AG20443 (cell line): ENCODE measurements around the gene CSE1L.
"Not testable (repeated sequence)": the region's sequence is repeated elsewhere in the genome, so short reads cannot be mapped to it uniquely, and the experiment has no call there.

Source experiments
- DNase-seq: peaks from one replicate; pipeline ENCODE4 v3.0.0; 2012; ENCODE audit warnings: low spot score, mixed read lengths

The CSE1L gene

DNA sequence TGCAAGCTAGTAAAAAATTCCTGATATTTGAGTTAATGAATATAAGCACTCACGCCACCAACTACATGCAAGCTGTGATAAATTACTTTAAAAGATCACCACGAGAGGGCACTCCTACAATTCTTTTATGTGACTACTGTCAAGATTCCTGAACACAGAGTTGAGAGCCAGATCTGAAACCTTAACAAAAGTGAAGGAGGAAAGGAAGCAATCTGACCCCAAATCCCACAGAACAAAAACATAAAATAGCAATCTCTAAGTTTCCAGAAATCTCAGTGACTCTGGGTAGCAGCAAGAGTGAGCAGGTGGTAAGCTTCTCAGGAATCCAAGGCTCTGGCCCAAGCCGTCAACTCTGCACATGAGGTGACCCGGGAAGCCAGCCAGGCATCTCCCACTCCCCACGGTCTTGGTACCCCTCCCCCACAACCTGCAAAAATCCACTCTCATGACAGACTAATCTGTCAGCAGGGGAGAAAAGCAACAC is 86.9 kb downstream of the CSE1L start:
- DNase-seq: peak; percentile 75

DNA sequence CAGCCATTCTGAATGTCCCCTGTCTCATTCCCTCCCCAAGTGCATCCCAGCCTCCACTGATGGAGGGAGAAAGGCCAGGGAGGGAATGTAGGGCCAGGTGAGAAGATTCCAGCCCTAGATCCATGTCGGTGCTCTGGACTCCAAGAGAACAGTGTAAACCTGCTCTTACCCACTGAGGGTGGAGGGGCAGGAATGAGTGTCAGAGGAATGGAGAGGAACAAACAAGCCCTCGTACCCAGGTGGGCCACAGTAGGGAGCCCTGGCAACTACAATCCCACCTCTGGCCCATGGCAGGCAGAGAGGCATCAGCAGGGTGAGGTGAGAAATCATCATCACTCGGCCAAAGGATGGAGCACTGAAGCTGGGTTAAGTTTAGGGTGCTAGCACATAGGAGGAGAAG is 87.5 kb downstream of the CSE1L start:
- DNase-seq: no peak

DNA sequence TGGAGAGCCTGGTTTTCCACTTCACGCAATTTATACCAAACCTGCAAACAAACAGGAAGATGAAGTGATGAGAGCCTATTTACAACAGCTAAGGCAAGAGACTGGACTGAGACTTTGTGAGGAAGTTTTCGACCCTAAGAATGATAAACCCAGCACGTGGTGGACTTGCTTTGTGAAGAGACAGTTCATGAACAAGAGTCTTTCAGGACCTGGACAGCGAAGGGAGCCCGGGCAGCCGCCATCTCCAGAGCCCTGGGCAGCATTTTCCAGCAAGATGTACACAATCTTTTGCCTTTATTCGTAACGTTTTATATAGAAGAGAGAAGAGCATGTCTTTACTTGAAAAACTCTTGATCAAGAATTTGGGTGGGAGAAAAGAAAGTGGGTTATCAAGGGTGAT is 88.7 kb downstream of the CSE1L start:
- not testable (repeated sequence) for DNase-seq

DNA sequence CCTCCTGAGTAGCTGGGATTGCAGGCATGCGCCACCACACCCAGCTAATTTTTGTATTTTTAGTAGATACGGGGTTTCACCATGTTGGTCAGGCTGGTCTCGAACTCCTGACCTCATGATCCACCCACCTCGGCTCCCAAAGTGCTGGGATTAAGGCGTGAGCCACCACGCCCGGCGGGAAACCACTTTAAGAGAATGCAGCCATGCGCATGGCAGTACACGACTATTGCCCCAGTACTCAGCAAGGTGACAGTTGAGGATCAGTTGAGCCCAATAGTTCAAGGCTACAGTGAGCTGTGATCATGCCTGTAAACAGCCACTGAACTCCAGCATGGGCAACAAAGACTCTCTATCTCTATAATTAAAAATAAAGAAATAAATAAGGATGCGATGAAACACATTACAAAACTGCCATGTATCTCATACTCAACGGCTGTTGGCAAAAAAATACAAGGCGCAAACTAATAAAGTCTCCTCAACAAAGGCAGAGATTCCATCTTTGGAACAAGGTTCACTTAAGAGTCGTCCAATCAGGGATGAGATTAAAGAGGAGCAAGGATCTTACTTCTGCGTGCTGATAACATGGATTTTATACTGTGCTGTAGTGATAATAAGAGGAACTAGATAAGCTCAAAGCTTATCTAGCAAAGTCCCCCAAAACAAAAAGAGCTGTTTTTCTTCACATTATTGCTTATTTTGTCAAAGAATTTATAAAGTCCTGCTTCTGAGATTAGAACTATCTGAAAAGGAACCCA is 90.9 kb downstream of the CSE1L start:
- DNase-seq: no peak

DNA sequence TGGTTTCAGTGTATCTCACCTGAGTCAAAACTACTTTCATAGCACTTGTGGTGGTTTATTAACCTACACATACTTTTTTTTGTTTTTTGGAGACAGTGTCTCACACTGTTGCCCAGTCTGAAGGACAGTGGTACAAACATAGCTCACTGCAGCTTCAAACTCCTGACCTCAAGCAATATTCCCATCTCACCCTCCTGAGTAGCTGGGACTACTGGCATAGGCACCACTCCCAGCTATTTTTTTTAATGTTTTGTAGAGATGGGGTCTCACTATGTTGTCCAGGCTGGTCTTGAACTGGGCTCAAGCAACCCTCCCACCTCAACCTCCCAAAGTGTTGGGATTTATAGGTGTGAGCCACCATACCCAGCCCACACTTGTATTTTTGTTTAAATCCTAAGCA is 92.3 kb downstream of the CSE1L start:
- DNase-seq: no peak

GRCh38 chr20:49140411-49140810 is 94.3 kb downstream of the CSE1L start:
- DNase-seq: no peak

DNA sequence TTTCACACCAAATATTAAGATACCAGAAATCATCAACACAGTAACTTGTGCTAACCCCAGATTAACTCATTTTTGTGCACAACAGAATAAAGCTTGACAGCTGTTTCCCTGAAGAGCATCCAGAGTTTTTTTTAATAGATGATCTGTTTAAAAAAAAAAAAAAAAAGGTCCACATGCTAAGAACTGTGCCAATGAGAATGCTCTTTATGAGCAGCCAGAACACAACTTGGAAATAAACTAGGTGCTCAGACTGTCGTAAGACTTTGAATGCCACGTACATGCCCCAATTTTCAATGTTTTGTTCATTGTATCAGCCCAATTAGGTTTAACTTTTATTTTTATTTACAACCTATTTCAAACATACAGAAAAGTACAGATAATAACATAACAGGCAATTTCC is 94.7 kb downstream of the CSE1L start:
- no peak for DNase-seq
